Breast epithelium (tissue), 4 donors: ENCODE measurements around the gene CHFR. TPM values are rescaled to one million over a fixed set of nuclear protein-coding genes. Genes with fewer than 3 reads are reported as not detected.
"Not testable (repeated sequence)": the region's sequence is repeated elsewhere in the genome, so short reads cannot be mapped to it uniquely, and the experiment has no call there.

Experiments used
- DNase-seq, 2 donors: peaks; one replicate each; pipeline ENCODE4 v3.0.0-alpha.2; 2019; ENCODE audit warnings: low spot score in 2 of 2
- H3K27ac ChIP-seq, 2 donors: fragments of 200-600 bp; sonication (generic) in 1 of 2; one replicate each; pipeline ENCODE4 v1.5.1; 2016 to 2019; ENCODE audit warnings: mild to moderate bottlenecking in 1 of 2
- H3K27me3 ChIP-seq, 2 donors: fragments of 200-600 bp; sonication (generic) in 1 of 2; one replicate each; pipeline versions ENCODE4 v1.5.1 to v1.6.0; 2017 to 2019; ENCODE audit warnings: control low read depth in 1 of 2, mild to moderate bottlenecking in 1 of 2
- H3K36me3 ChIP-seq: fragments of 200-600 bp; one replicate; pipeline ENCODE4 v1.5.1; 2019
- H3K4me1 ChIP-seq, 2 donors: fragments of 200-600 bp; sonication (generic); one replicate each; pipeline ENCODE4 v1.5.1; 2016 to 2019; ENCODE audit warnings: control low read depth in 1 of 2
- H3K4me3 ChIP-seq, 3 donors: fragments of 200-600 bp; sonication (generic); 1 replicate in 2 of 3; 2 replicates in 1 of 3; pipeline ENCODE4 v1.5.1; 2016 to 2019; ENCODE audit warnings: mild to moderate bottlenecking in 3 of 3, moderate library complexity in 2 of 3
- H3K9me3 ChIP-seq, 2 donors: fragments of 200-600 bp; sonication (generic) in 1 of 2; one replicate each; pipeline ENCODE4 v1.5.1; 2016 to 2019; ENCODE audit warnings: control low read depth in 1 of 2
- POLR2A ChIP-seq: fragments of 450-650 bp; IDR thresholded peaks from one replicate; pipeline ENCODE4 v1.6.1; 2016; ENCODE audit warnings: antibody characterized with exemption, mild to moderate bottlenecking, moderate library complexity
- POLR2AphosphoS5 ChIP-seq, 3 donors: sonication (generic); formaldehyde crosslinking; IDR thresholded peaks; one replicate each; pipeline ENCODE4 v1.6.1; 2017; ENCODE audit warnings: antibody characterized with exemption in 3 of 3
- intact Hi-C: fragments of 100-400 bp; cut with DNase I; formaldehyde crosslinking; loops from one replicate; pipeline ENCODE4 v1.15.1; 2023; ENCODE audit warnings: low total_unique reads
- total RNA-seq, 3 donors: library from RNA; depleted of rRNA; stranded (reverse); fragments of >200 nt; gene quantifications; one replicate each; pipeline ENCODE4 v1.1.0, GENCODE V29; 2016
- TF ChIP-seq, protein P1 (sequence below), 3 donors: fragments of 450-650 bp; IDR thresholded peaks; one replicate each; pipeline ENCODE4 v1.5.1; 2016 to 2017; ENCODE audit warnings: antibody characterized with exemption in 3 of 3, mild to moderate bottlenecking in 3 of 3, moderate library complexity in 3 of 3

CHFR gene
- total RNA-seq, 3 donors from 2014 or later = 22.4 to 36.1 (median 26.5) TPM

DNA sequence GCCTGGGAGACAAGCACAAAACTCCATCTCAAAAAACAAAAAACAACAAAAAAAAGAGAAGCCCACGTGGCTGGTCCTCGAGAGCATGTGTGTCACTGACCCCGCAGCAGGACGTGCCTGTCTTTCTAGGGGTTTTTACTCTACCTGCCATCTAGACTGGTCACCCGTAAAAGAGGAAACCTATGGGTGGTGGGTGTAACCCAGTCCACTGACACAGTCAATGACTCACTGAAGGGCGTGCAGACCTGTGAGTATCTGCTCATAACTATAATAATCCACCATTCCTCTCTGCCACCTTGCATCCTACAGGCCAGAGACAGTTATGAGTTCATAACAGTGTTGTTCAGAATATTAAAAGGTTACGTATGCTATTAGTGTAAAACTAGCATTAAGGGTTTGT is 63.4 kb downstream of the CHFR start:
- DNase-seq = no peak
- Histone ChIP-seq H3K36me3 (no peaks in the 10 kb centered on the region), H3K27ac (no peak overlapping the region), H3K9me3 (no peaks in the 10 kb centered on the region), H3K4me1 (peaks cover 0 to 5% of the 10 kb centered on the region in 2 donors), H3K27me3 (no peaks in the 10 kb centered on the region), H3K4me3 (no peak overlapping the region)
- TF ChIP-seq POLR2A (no peak), POLR2AphosphoS5 (IDR thresholded peaks at IDR 0.05) (no peak)
- TF ChIP-seq, protein P1, sequence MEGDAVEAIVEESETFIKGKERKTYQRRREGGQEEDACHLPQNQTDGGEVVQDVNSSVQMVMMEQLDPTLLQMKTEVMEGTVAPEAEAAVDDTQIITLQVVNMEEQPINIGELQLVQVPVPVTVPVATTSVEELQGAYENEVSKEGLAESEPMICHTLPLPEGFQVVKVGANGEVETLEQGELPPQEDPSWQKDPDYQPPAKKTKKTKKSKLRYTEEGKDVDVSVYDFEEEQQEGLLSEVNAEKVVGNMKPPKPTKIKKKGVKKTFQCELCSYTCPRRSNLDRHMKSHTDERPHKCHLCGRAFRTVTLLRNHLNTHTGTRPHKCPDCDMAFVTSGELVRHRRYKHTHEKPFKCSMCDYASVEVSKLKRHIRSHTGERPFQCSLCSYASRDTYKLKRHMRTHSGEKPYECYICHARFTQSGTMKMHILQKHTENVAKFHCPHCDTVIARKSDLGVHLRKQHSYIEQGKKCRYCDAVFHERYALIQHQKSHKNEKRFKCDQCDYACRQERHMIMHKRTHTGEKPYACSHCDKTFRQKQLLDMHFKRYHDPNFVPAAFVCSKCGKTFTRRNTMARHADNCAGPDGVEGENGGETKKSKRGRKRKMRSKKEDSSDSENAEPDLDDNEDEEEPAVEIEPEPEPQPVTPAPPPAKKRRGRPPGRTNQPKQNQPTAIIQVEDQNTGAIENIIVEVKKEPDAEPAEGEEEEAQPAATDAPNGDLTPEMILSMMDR (IDR thresholded peaks at IDR 0.05) = no peak
- intact Hi-C loops = no loop called here

DNA sequence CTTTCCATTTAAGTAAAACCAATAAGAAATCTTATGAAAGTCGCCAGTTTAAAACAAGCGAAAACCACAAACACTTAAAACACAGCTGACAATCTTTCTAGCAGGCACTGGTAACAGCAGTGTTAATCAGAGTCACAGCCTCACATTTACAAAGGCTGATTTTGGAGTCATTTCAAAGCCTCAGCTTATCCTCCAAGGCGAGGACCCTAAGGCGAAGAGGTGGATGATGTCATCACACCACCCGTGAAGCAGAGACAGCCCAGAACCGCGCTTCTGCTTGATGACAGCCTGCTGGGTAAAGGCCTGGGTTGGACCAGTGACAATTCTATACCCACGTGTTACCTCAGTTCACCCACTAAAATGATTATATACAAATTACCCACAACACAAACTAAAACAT is 68.8 kb downstream of the CHFR start:
- intact Hi-C loops = no loop called here
- Histone ChIP-seq H3K36me3 (no peaks in the 10 kb centered on the region), H3K27me3 (no peaks in the 10 kb centered on the region), H3K27ac (no peak overlapping the region), H3K9me3 (no peaks in the 10 kb centered on the region), H3K4me1 (no peaks in the 10 kb centered on the region), H3K4me3 (no peak overlapping the region)
- TF ChIP-seq POLR2A = no peak
- DNase-seq = no peak

DNA sequence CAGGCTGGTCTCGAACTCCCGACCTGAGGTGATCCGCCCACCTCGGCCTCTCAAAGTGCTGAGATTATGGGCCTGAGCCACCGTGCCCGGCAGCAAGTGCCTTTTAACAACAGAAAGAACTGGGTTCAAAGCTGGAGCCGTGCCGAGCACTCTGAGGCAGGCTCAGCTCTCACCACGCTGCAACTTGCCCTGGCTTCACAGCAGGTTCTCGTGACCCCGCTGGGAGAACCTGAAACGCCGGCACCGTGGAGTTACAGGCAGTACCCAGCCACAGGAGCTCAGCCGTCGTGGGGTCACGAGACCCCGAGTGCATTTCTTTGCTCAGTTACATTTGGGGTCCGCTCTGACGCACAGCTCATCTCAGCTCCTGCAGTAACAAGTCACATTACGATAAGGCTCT is 73.2 kb downstream of the CHFR start:
- TF ChIP-seq, protein P1 (IDR thresholded peaks at IDR 0.05) = no peak
- no peak for TF ChIP-seq POLR2AphosphoS5 (IDR thresholded peaks at IDR 0.05)
- no peak for TF ChIP-seq POLR2A
- DNase-seq = no peak

DNA sequence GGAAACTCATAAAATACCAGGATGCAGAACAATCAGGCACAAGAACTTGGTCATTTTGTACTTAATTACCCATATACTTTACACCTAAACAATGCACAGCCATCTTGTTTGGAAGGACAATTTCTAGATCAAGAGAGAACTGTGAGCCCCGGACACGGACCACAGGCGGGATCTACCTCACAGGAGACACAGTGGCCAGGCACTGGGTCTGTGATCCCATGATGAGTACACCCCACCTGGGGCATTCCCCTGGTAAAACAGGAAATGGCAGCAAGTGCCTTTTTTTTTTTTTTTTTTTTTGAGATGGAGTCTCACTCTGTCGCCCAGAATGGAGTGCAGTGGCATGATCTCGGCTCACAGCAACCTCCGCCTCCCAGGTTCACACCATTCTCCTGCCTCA is 74.0 kb downstream of the CHFR start:
- H3K9me3 ChIP-seq = no peaks in the 10 kb centered on the region
- no peak for DNase-seq
- no peak overlapping the region for H3K27ac ChIP-seq
- no peaks in the 10 kb centered on the region for H3K27me3 ChIP-seq
- no peaks in the 10 kb centered on the region for H3K4me1 ChIP-seq
- intact Hi-C loops = no loop called here
- no peaks in the 10 kb centered on the region for H3K36me3 ChIP-seq
- TF ChIP-seq POLR2A (no peak), POLR2AphosphoS5 (IDR thresholded peaks at IDR 0.05) (no peak)
- TF ChIP-seq, protein P1 (IDR thresholded peaks at IDR 0.05) = no peak
- H3K4me3 ChIP-seq = no peak overlapping the region

More for the DNA sequence above, 73.2 kb downstream of the CHFR start:
- Histone ChIP-seq H3K27ac (no peak overlapping the region), H3K9me3 (no peaks in the 10 kb centered on the region), H3K4me3 (no peak overlapping the region), H3K36me3 (no peaks in the 10 kb centered on the region), H3K4me1 (no peaks in the 10 kb centered on the region), H3K27me3 (no peaks in the 10 kb centered on the region)
- intact Hi-C loops = no loop called here

DNA sequence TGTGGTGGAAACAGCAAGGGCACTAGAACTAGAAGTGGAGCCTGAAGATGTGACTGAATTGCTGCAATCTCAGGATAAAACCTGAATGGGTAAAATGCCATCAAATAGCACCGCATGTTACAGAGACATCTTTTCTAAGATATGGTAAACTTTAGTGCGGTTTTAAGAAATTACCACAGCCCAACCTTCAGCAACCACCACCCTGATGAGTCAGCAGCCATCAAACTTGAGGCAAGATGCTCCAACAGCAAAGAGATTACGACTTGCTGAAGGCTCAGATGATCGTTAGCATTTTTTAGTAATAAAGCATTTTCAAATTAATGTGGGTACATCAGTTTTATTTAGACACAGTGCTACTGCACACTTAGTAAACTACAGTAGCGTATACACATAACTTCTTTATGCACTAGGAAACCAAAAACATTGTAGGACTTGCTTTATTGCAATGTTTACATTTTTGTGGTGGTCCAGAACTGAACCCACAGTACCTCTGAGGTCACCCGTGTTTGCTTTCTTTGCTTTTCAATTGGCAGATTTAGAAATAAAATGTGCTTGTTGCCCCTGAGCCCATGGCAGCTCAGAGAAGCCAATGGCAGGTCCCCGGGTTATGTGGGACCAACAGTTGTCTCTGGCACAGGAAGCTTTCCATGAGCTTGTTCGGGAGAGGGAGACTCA is 74.6 kb downstream of the CHFR start:
- no peaks in the 10 kb centered on the region for H3K4me1 ChIP-seq
- no peaks in the 10 kb centered on the region for H3K27me3 ChIP-seq
- TF ChIP-seq, protein P1 (IDR thresholded peaks at IDR 0.05) = no peak
- TF ChIP-seq POLR2AphosphoS5 (IDR thresholded peaks at IDR 0.05) (no peak), POLR2A (no peak)
- H3K36me3 ChIP-seq = no peaks in the 10 kb centered on the region
- H3K4me3 ChIP-seq = no peak overlapping the region
- H3K27ac ChIP-seq = no peak overlapping the region
- no peaks in the 10 kb centered on the region for H3K9me3 ChIP-seq
- intact Hi-C loops = no loop called here
- no peak for DNase-seq

DNA sequence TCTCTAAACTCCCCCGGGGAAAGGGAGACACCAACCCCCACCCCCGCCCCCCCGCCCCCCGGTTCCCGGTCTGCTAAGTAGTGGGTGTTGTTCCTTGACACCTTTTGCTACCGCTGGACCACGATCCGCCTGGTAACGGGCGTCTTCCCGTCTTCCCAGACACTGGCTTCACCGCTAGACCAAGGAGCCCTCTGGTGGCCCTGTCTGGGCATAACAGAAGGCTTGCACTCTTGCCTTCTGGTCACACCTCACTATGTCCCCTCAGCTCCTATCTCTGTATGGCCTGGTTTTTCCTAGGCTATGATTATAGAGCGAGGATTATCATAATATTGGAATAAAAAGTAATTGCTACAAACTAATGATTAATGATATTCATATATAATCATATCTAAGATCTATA is 78.0 kb downstream of the CHFR start:
- H3K36me3 ChIP-seq, intact Hi-C loops, H3K27me3 ChIP-seq, H3K9me3 ChIP-seq, DNase-seq, H3K4me1 ChIP-seq, H3K27ac ChIP-seq, H3K4me3 ChIP-seq: not testable (repeated sequence)
